ENCODE results near the gene ACKR1. TPM values are rescaled to one million over a fixed set of nuclear protein-coding genes. Genes with fewer than 3 reads are reported as not detected.

The ACKR1 gene, protein sequence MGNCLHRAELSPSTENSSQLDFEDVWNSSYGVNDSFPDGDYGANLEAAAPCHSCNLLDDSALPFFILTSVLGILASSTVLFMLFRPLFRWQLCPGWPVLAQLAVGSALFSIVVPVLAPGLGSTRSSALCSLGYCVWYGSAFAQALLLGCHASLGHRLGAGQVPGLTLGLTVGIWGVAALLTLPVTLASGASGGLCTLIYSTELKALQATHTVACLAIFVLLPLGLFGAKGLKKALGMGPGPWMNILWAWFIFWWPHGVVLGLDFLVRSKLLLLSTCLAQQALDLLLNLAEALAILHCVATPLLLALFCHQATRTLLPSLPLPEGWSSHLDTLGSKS
- total RNA-seq = 10 to 100 TPM; 19.5 to 30.4 (median 27.6) TPM
- long read RNA-seq, donor 1, transcript ACKR1-201 (1 exons, 1,242 nt) = minor isoform, 5 of 24 reads
- long read RNA-seq, donor 1, transcript ACKR1-202 (2 exons, 2,008 nt) = major isoform, 19 of 24 reads
- long read RNA-seq, donor 1, partial matches to known transcripts = 0 of 24 reads
- long read RNA-seq, donor 1, other reads (novel, unspliced or antisense) = 0 of 24 reads
- long read RNA-seq, donor 2, transcript ACKR1-202 (2 exons, 2,008 nt) = major isoform, 44 of 45 reads
- long read RNA-seq, donor 2, partial matches to known transcripts = 0 of 45 reads
- long read RNA-seq, donor 2, other reads (novel, unspliced or antisense) = 0 of 45 reads

- ATAC-seq = no peak
- no peak for TF ChIP-seq CTCF (IDR thresholded peaks at IDR 0.05)
- Histone ChIP-seq H3K36me3 (ENCODE audit: low read depth) (no peaks in the 10 kb centered on the region), H3K4me1 (ENCODE audit: low read depth) (no peaks in the 10 kb centered on the region), H3K4me3 (no peak within 1 kb of the TSS), H3K9me3 (no peaks in the 10 kb centered on the region)
- DNase-seq = no peak
- intact Hi-C loops (cut with DNase I, micrococcal nuclease) = no loop called here
These were observed at the start of gene ACKR1 for GRCh38 chr1:159204161-159205141. TSS of gene ACKR1 (plus strand) at chr1:159204875. CDS start at chr1:159204960, 85 bp downstream.

DNA sequence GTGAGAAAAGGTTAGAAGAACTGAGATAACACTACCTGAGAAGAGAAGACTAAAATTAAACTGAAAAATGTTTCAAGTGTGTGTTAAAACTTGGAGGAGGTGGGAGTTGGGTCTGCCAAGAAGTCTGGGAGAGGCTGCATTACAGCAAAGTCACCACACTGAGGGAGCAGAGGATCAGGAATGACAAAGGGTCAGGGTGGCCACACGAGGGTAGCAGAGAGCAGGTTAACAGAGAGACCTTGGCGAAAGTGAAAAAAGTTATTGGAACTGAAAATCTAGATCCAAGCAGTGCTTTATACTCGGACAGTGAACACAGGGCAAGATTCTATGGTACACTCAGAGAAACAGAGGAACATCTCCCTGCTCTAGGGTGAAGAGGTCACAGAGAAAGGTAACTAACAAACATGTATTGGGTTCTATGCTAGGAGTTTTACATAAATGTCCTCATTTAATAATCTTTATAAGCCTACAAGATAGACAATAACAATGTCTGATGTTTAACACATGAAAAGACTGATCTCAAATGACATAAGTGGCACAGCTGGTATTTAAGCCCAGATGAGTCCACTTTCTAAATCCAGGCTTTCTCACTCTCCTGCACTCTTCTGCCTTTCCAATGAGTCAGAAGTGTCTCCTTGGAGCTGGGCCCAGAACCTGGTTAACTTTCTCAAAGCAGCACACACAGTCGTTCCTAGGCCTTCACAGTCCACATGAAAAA is 43.5 kb upstream of the ACKR1 start:
- Histone ChIP-seq H3K36me3 (ENCODE audit: low read depth) (no peaks in the 10 kb centered on the region), H3K4me1 (ENCODE audit: low read depth) (no peaks in the 10 kb centered on the region), H3K4me3 (no peak overlapping the region), H3K9me3 (no peaks in the 10 kb centered on the region)
- intact Hi-C loops (cut with DNase I, micrococcal nuclease) = loop anchor here in 1 of 2 donors (5.0 kb wide), 2 partner anchors 36 to 51 kb away; no protein-coding TSS in a partner anchor
- peak; percentile 75 for TF ChIP-seq CTCF (IDR thresholded peaks at IDR 0.05)
- ATAC-seq (peak; percentile 94), DNase-seq (peak in 2 of 3 donors; percentile 54 to 70)

GRCh38 chr1:159161719-159162026 is 43.0 kb upstream of the ACKR1 start:
- TF ChIP-seq CTCF (IDR thresholded peaks at IDR 0.05) = no peak
- no peaks in the 10 kb centered on the region for H3K36me3 ChIP-seq (ENCODE audit: low read depth)
- H3K4me3 ChIP-seq = no peak overlapping the region
- ATAC-seq (no peak), DNase-seq (no peak)
- no peaks in the 10 kb centered on the region for H3K9me3 ChIP-seq
- intact Hi-C loops (cut with DNase I, micrococcal nuclease) = loop anchor here in 1 of 2 donors (5.0 kb wide), 2 partner anchors 36 to 51 kb away; no protein-coding TSS in a partner anchor
- no peaks in the 10 kb centered on the region for H3K4me1 ChIP-seq (ENCODE audit: low read depth)

- Histone ChIP-seq H3K36me3 (ENCODE audit: low read depth) (no peaks in the 10 kb centered on the region), H3K4me3 (no peak overlapping the region), H3K4me1 (ENCODE audit: low read depth) (no peaks in the 10 kb centered on the region), H3K9me3 (no peaks in the 10 kb centered on the region)
- TF ChIP-seq CTCF (IDR thresholded peaks at IDR 0.05) = no peak
- ATAC-seq (no peak), DNase-seq (no peak)
- intact Hi-C loops (cut with DNase I, micrococcal nuclease) = loop anchor here in 1 of 2 donors (5.0 kb wide), 2 partner anchors 35 to 50 kb away; no protein-coding TSS in a partner anchor
These were observed 42.0 kb upstream of the ACKR1 start for GRCh38 chr1:159162516-159163265.
